K562 (cell line): ENCODE data around the gene CHRM4. TPM values are rescaled to one million over a fixed set of nuclear protein-coding genes. Genes with fewer than 3 reads are reported as not detected.

Experiments used
- ATAC-seq: fragments of 200-7000 bp; cut with Tn5 transposase; 3 replicates; pipeline ENCODE4 v1.9.1; 2020; ENCODE audit warnings: moderate library complexity
- BruUV-seq: library from RNA; stranded (reverse); fragments of 400-500 nt; replicated peaks from 2 replicates; lab custom pipeline; 2021; lab: Mats Ljungman, UMichigan
- CTCF ChIA-PET: fragments of 300-600 bp; formaldehyde crosslinking; extraction: SDS; loops from one replicate; lab custom pipeline; 2021; ENCODE audit warnings: low intra/inter-chr PET ratio; lab: Yijun Ruan, JAX
- POLR2A ChIA-PET: fragments of 300-600, 350-650 bp; sonication (Branson Sonifier 250); formaldehyde crosslinking; extraction: SDS; loops from one replicate; lab custom pipeline; 2021; ENCODE audit warnings: antibody characterized with exemption, inconsistent platforms; lab: Yijun Ruan, JAX
- DNase-seq, 4 experiments: peaks; one replicate each; pipeline versions ENCODE4 v3.0.0 to v3.0.0-alpha.2; 2011 to 2018; ENCODE audit warnings: low spot score in 3 of 4, mixed read lengths in 3 of 4; ENCODE audit errors: extremely low read depth in 1 of 4
- FAIRE-seq: peaks from 2 replicates; lab custom pipeline; 2011; peaks lifted over from hg19 to GRCh38; lab: Jason Lieb, UNC
- H2AFZ ChIP-seq: 2 replicates; pipeline ENCODE4 v1.6.0; 2011; ENCODE audit warnings: low read depth, low read length, control low read depth, inconsistent platforms
- H3K27ac ChIP-seq: fragments of 200-600 bp; 3 replicates; pipeline ENCODE4 v1.8.0; 2011; ENCODE audit warnings: low read depth, mild to moderate bottlenecking, control low read depth, inconsistent platforms, low read length, moderate library complexity, mixed read lengths; ENCODE audit errors: extremely low read depth
- H3K27me3 ChIP-seq, 2 experiments: fragments of 300-600 bp in 1 of 2; 2 replicates in 1 of 2; 3 replicates in 1 of 2; pipeline versions ENCODE4 v1.6.0 to v1.8.0; 2011; ENCODE audit warnings: inconsistent platforms in 2 of 2, low read length in 2 of 2, mild to moderate bottlenecking in 1 of 2, mixed read lengths in 1 of 2, moderate library complexity in 1 of 2; ENCODE audit not compliant: control insufficient read depth in 2 of 2, insufficient read depth in 2 of 2
- H3K36me3 ChIP-seq: fragments of 300-600 bp; 3 replicates; pipeline ENCODE4 v1.8.0; 2011; ENCODE audit warnings: mild to moderate bottlenecking, low read length, inconsistent platforms; ENCODE audit not compliant: control insufficient read depth, insufficient read depth
- H3K4me1 ChIP-seq, 2 experiments: fragments of 200-600 bp in 1 of 2; replicated peaks in 1 of 2; 2 replicates in 1 of 2; 3 replicates in 1 of 2; pipeline versions ENCODE4 v1.5.1 to v1.8.0; 2011; ENCODE audit warnings: inconsistent platforms in 2 of 2, low read length in 2 of 2, mild to moderate bottlenecking in 1 of 2, mixed read lengths in 1 of 2, moderate library complexity in 1 of 2; ENCODE audit not compliant: control insufficient read depth in 2 of 2, insufficient read depth in 2 of 2
- H3K4me2 ChIP-seq: 2 replicates; pipeline ENCODE4 v1.6.1; 2011; ENCODE audit warnings: low read length, control low read depth, inconsistent platforms, mixed read lengths; ENCODE audit not compliant: insufficient read depth
- H3K4me3 ChIP-seq: fragments of 200-600 bp; sonication (generic), shearing (Covaris generic); 2 replicates; pipeline ENCODE4 v1.5.1; 2016; ENCODE audit warnings: control low read depth, inconsistent platforms
- H3K79me2 ChIP-seq: fragments of 200-600 bp; 3 replicates; pipeline ENCODE4 v1.8.0; 2011; ENCODE audit warnings: low read length, inconsistent platforms; ENCODE audit not compliant: control insufficient read depth, insufficient read depth
- H3K9ac ChIP-seq, 2 experiments: 2 replicates each; pipeline versions ENCODE4 v1.6.0 to v1.6.1; 2011; ENCODE audit warnings: low read depth in 2 of 2, low read length in 2 of 2, control low read depth in 1 of 2, inconsistent platforms in 1 of 2, mild to moderate bottlenecking in 1 of 2, mixed read lengths in 1 of 2; ENCODE audit not compliant: insufficient read depth in 1 of 2
- H3K9me1 ChIP-seq: one replicate; pipeline ENCODE4 v1.6.0; 2011; ENCODE audit warnings: inconsistent platforms, mild to moderate bottlenecking, low read length, moderate library complexity; ENCODE audit not compliant: control insufficient read depth, insufficient read depth
- H3K9me3 ChIP-seq: replicated peaks from 2 replicates; pipeline ENCODE4 v1.5.1; 2011; ENCODE audit warnings: low read depth, low read length, inconsistent platforms; ENCODE audit not compliant: control insufficient read depth, insufficient read depth
- H4K20me1 ChIP-seq: replicated peaks from 2 replicates; pipeline ENCODE4 v1.6.1; 2011; ENCODE audit warnings: low read length, inconsistent platforms, mixed read lengths; ENCODE audit not compliant: control insufficient read depth, insufficient read depth
- CBX5 ChIP-seq: IDR thresholded peaks from 2 replicates; pipeline ENCODE4 v1.6.1; 2014; ENCODE audit warnings: low read depth, borderline replicate concordance
- ESRRB ChIP-seq: fragments of 250-450 bp; sonication (Bioruptor Pico); IDR thresholded peaks from 2 replicates; pipeline ENCODE4 v1.5.0; 2020; ENCODE audit warnings: mild to moderate bottlenecking, moderate library complexity, borderline replicate concordance
- WGBS: fragments of 100-300 bp; shearing (Covaris generic); methylation state at CpG from one replicate; pipeline ENCODE4 v1.1.6; 2016; ENCODE audit warnings: low coverage, mixed read lengths; ENCODE audit not compliant: insufficient coverage; ENCODE audit errors: missing lambda C conversion rate; 5-methylcytosine and 5-hydroxymethylcytosine counted together
- in situ Hi-C: fragments of 300-500 bp; cut with MboI; formaldehyde crosslinking; loops from 4 replicates; pipeline ENCODE4 v1.15.0; 2018; ENCODE audit warnings: inconsistent platforms, mixed read lengths
- intact Hi-C: fragments of 100-400 bp; cut with micrococcal nuclease; formaldehyde crosslinking; loops from 2 replicates; pipeline ENCODE4 v1.14.2; 2022
- polyA plus RNA-seq, 8 experiments: library from polyadenylated mRNA; depleted of rRNA in 4 of 8; stranded (reverse) in 5 of 8; unstranded in 3 of 8; fragments of >200 nt; fragmentation: Nextera tagmentation in 2 of 8; fragmentation: Illumina TruSeq in 1 of 8; extraction: Ambion mirVana in 2 of 8; extraction: Trizol in 1 of 8; gene quantifications; 2 replicates each; pipeline versions ENCODE4 v1.2.1 to v1.2.3, GENCODE V29; 2011 to 2014; ENCODE audit warnings: inconsistent platforms in 1 of 8, missing spikeins in 1 of 8
- total RNA-seq, 7 experiments: library from RNA; depleted of rRNA in 6 of 7; stranded (reverse); fragments of >200 nt in 6 of 7; fragmentation: Illumina TruSeq in 2 of 7; extraction: Trizol in 2 of 7; gene quantifications; 2 replicates each; pipeline versions ENCODE4 v1.2.1 to v1.2.3, GENCODE V29; 2011 to 2021; ENCODE audit warnings: low replicate concordance in 1 of 7
- TF ChIP-seq, protein P1 (sequence below): sonication (generic); formaldehyde crosslinking; IDR thresholded peaks from 2 replicates; pipeline ENCODE4 v1.8.1; 2023; ENCODE audit warnings: mild to moderate bottlenecking, missing genetic modification reagents
- TF ChIP-seq, protein P2 (sequence below), 2 experiments: fragments of 450-650 bp in 1 of 2; sonication (generic) in 1 of 2; formaldehyde crosslinking in 1 of 2; IDR thresholded peaks in 1 of 2; conservative IDR thresholded peaks in 1 of 2; 2 replicates each; pipeline versions ENCODE4 v1.6.1 to v1.8.1; 2016 to 2023; ENCODE audit warnings: mild to moderate bottlenecking in 2 of 2, moderate library complexity in 2 of 2, inconsistent platforms in 1 of 2, missing genetic modification reagents in 1 of 2
- TF ChIP-seq, protein P3 (sequence below), 2 experiments: fragments of 450-650 bp in 1 of 2; sonication (generic) in 1 of 2; formaldehyde crosslinking in 1 of 2; IDR thresholded peaks; 2 replicates each; pipeline versions ENCODE4 v1.7.1 to v1.9.0; 2016 to 2022; ENCODE audit warnings: inconsistent platforms in 1 of 2, mild to moderate bottlenecking in 1 of 2, missing genetic modification reagents in 1 of 2

Gene CHRM4
- total and polyA plus RNA-seq, 9 of the 15 experiments (the other 6 are each of a cell fraction or from before 2014, with no cell fraction given), result 0.22 to 1.3 (median 0.40) TPM; not detected in 2

DNA sequence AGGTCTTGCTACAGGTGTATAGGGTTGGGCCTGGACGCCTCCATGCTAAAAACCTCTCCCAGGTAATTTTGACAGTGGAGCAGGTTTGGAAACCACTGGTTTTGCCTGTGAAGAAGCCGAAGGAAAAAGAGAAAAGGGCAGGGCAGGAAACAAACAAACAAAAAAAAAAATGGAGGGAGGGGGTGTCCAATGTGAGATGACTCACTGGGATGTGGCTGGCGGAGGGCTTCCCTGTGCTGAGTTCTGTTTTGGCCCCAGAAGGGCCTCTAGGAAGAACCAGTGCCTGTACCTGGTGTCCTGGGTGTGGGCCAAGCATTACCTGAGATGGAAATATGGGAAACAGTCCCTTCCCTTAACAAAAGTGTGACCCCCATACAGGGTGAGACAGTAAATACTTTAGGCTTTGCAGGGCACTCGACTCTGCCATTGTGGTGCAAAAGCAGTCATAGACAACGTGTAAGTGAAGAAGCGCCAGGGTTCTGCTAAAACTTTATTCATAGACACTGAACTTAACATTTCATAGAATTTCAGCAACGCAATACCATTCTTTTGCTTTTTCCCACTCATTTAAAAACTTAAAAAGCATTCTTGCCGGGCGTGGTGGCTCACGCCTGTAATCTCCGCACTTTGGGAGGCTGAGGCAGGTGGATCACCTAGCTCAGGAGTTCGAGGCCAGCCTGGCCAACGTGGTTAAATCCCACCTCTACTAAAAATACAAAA lies 53.8 kb downstream of the CHRM4 start:
- no peaks in the 10 kb centered on the region for H3K79me2 ChIP-seq
- H3K27ac ChIP-seq, result no peak overlapping the region
- CTCF ChIA-PET, result no interaction called here
- H3K9me3 ChIP-seq, result no peaks in the 10 kb centered on the region
- no peak overlapping the region for H3K9ac ChIP-seq
- H2AFZ ChIP-seq, result no peak overlapping the region
- ATAC-seq (no peak), DNase-seq (peak in 2 of 4 experiments; percentile 27 to 33), FAIRE-seq (no peak)
- intact Hi-C loops, result no loop called here
- BruUV-seq, result no TSS peak
- H3K4me2 ChIP-seq, result no peak overlapping the region
- peaks cover 16 to 33% of the 10 kb centered on the region in 2 experiments for H3K4me1 ChIP-seq
- POLR2A ChIA-PET, result interaction anchor here (1.1 kb wide), 1 partner anchor 89 kb away, joined by 3 read pairs; no protein-coding TSS in a partner anchor
- H3K36me3 ChIP-seq, result no peaks in the 10 kb centered on the region
- no peak overlapping the region for H3K4me3 ChIP-seq
- in situ Hi-C loops, result no loop called here
- no peaks in the 10 kb centered on the region for H4K20me1 ChIP-seq
- peaks cover 11 to 43% of the 10 kb centered on the region in 2 experiments; a peak in 4 of 5 replicates for H3K27me3 ChIP-seq
- WGBS, result 29% methylated on average over 12 of the region's 13 CpGs
- H3K9me1 ChIP-seq, result no peaks in the 10 kb centered on the region
- TF ChIP-seq, protein P1, sequence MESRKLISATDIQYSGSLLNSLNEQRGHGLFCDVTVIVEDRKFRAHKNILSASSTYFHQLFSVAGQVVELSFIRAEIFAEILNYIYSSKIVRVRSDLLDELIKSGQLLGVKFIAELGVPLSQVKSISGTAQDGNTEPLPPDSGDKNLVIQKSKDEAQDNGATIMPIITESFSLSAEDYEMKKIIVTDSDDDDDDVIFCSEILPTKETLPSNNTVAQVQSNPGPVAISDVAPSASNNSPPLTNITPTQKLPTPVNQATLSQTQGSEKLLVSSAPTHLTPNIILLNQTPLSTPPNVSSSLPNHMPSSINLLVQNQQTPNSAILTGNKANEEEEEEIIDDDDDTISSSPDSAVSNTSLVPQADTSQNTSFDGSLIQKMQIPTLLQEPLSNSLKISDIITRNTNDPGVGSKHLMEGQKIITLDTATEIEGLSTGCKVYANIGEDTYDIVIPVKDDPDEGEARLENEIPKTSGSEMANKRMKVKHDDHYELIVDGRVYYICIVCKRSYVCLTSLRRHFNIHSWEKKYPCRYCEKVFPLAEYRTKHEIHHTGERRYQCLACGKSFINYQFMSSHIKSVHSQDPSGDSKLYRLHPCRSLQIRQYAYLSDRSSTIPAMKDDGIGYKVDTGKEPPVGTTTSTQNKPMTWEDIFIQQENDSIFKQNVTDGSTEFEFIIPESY, result peak; percentile 33; the same call in 1 of the 2 replicates
- TF ChIP-seq CBX5, result no peak
- TF ChIP-seq, protein P2, sequence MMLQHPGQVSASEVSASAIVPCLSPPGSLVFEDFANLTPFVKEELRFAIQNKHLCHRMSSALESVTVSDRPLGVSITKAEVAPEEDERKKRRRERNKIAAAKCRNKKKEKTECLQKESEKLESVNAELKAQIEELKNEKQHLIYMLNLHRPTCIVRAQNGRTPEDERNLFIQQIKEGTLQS (IDR thresholded peaks at IDR 0.05), result 0 out of 2 replicates have a peak, but pooled peaks have one; percentile 12
- TF ChIP-seq, protein P2 (CRISPR knock-in tag; conservative IDR thresholded peaks at IDR 0.05), result no peak
- no peak for TF ChIP-seq ESRRB (CRISPR knock-in tag)
- TF ChIP-seq, protein P3, sequence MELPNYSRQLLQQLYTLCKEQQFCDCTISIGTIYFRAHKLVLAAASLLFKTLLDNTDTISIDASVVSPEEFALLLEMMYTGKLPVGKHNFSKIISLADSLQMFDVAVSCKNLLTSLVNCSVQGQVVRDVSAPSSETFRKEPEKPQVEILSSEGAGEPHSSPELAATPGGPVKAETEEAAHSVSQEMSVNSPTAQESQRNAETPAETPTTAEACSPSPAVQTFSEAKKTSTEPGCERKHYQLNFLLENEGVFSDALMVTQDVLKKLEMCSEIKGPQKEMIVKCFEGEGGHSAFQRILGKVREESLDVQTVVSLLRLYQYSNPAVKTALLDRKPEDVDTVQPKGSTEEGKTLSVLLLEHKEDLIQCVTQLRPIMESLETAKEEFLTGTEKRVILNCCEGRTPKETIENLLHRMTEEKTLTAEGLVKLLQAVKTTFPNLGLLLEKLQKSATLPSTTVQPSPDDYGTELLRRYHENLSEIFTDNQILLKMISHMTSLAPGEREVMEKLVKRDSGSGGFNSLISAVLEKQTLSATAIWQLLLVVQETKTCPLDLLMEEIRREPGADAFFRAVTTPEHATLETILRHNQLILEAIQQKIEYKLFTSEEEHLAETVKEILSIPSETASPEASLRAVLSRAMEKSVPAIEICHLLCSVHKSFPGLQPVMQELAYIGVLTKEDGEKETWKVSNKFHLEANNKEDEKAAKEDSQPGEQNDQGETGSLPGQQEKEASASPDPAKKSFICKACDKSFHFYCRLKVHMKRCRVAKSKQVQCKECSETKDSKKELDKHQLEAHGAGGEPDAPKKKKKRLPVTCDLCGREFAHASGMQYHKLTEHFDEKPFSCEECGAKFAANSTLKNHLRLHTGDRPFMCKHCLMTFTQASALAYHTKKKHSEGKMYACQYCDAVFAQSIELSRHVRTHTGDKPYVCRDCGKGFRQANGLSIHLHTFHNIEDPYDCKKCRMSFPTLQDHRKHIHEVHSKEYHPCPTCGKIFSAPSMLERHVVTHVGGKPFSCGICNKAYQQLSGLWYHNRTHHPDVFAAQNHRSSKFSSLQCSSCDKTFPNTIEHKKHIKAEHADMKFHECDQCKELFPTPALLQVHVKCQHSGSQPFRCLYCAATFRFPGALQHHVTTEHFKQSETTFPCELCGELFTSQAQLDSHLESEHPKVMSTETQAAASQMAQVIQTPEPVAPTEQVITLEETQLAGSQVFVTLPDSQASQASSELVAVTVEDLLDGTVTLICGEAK (IDR thresholded peaks at IDR 0.05), result peak; percentile 81
- TF ChIP-seq, protein P3 (CRISPR knock-in tag; IDR thresholded peaks at IDR 0.05), result peak; percentile 87
